Upper lobe of left lung (tissue), 6 donors: ENCODE data around the gene NEB. TPM values are rescaled to one million over a fixed set of nuclear protein-coding genes. Genes with fewer than 3 reads are reported as not detected.

ENCODE experiments used
- ATAC-seq, 2 donors: fragments of 200-7000 bp; cut with Tn5 transposase; one replicate each; pipeline ENCODE4 v1.9.1; 2022; ENCODE audit warnings: mild to moderate bottlenecking in 2 of 2, moderate library complexity in 2 of 2; ENCODE audit not compliant: low FRiP score in 2 of 2
- DNase-seq, 2 donors: peaks; one replicate each; pipeline ENCODE4 v3.0.0-alpha.2; 2019 to 2020
- H3K27ac ChIP-seq, 4 donors: fragments of 200-600 bp; sonication (generic); one replicate each; pipeline ENCODE4 v1.5.1; 2016 to 2019
- H3K27me3 ChIP-seq, 4 donors: fragments of 200-600 bp; sonication (generic); one replicate each; pipeline ENCODE4 v1.5.1; 2017 to 2019
- H3K36me3 ChIP-seq, 4 donors: fragments of 200-600 bp; sonication (generic); one replicate each; pipeline ENCODE4 v1.5.1; 2016 to 2019
- H3K4me1 ChIP-seq, 4 donors: fragments of 200-600 bp; sonication (generic); one replicate each; pipeline ENCODE4 v1.5.1; 2018 to 2019
- H3K4me3 ChIP-seq, 4 donors: fragments of 200-600 bp; sonication (generic); one replicate each; pipeline ENCODE4 v1.5.1; 2017 to 2019; ENCODE audit warnings: mild to moderate bottlenecking in 2 of 4, moderate library complexity in 1 of 4
- H3K9me3 ChIP-seq, 4 donors: fragments of 200-600 bp; sonication (generic); one replicate each; pipeline ENCODE4 v1.5.1; 2018 to 2019
- CTCF ChIP-seq, 6 experiments: fragments of 450-650 bp in 4 of 6; fragments of 200-600 bp in 2 of 6; sonication (generic) in 2 of 6; IDR thresholded peaks; one replicate each; pipeline ENCODE4 v1.5.1; 2016 to 2019; ENCODE audit warnings: antibody characterized with exemption in 6 of 6
- EP300 ChIP-seq, 4 donors: sonication (generic); formaldehyde crosslinking; IDR thresholded peaks; one replicate each; pipeline ENCODE4 v1.5.1; 2017; ENCODE audit warnings: antibody characterized with exemption in 4 of 4, control low read depth in 2 of 4
- POLR2A ChIP-seq, 4 donors: fragments of 450-650 bp; IDR thresholded peaks; one replicate each; pipeline ENCODE4 v1.5.1; 2016 to 2017; ENCODE audit warnings: antibody characterized with exemption in 4 of 4, mild to moderate bottlenecking in 2 of 4
- POLR2AphosphoS5 ChIP-seq, 2 donors: sonication (generic); formaldehyde crosslinking; IDR thresholded peaks; one replicate each; pipeline ENCODE4 v1.5.1; 2017; ENCODE audit warnings: antibody characterized with exemption in 2 of 2
- WGBS, 2 donors: methylation state at CpG; one replicate each; pipeline ENCODE4 v1.1.5; 2017 to 2018; 5-methylcytosine and 5-hydroxymethylcytosine counted together
- total RNA-seq, 6 donors: library from RNA; depleted of rRNA in 4 of 6; stranded (reverse); fragments of >200 nt in 4 of 6; gene quantifications; one replicate each; pipeline versions ENCODE4 v1.1.0 to v1.2.1, GENCODE V29; 2016 to 2021
- donor health status: DM: no; HTN: no; CAD: no; lungs with moderate emphysema.
- donor health status: DM: no; HTN: yes; CAD: no; lungs with severe emphysema.

NEB gene
- total RNA-seq, 6 donors from 2014 or later: 0.31 to 6.3 (median 2.0) TPM

- no peaks in the 10 kb centered on the region for H3K36me3 ChIP-seq
- ATAC-seq: no peak
- H3K4me1 ChIP-seq: peaks cover 0 to 9% (median 0%) of the 10 kb centered on the region in 4 donors
- no peak for TF ChIP-seq EP300 (IDR thresholded peaks at IDR 0.05)
- no peak for TF ChIP-seq CTCF (IDR thresholded peaks at IDR 0.05)
- no peak for TF ChIP-seq POLR2A (IDR thresholded peaks at IDR 0.05)
- TF ChIP-seq POLR2AphosphoS5 (IDR thresholded peaks at IDR 0.05): no peak
- WGBS, 2 donors: 46 to 57% methylated on average over 10 of the region's 10 CpGs
- H3K9me3 ChIP-seq: no peaks in the 10 kb centered on the region
- H3K4me3 ChIP-seq: no peak overlapping the region
- H3K27me3 ChIP-seq: no peaks in the 10 kb centered on the region
- no peak overlapping the region for H3K27ac ChIP-seq
- no peak for DNase-seq
Measured at GRCh38 chr2:151727593-151728552, 6.4 kb downstream of the NEB start.

- no peak for ATAC-seq
- no peak overlapping the region for H3K4me3 ChIP-seq
- 77 to 86% methylated on average over 5 of the region's 5 CpGs for WGBS, 2 donors
- TF ChIP-seq CTCF (IDR thresholded peaks at IDR 0.05) (no peak), POLR2A (IDR thresholded peaks at IDR 0.05) (no peak), POLR2AphosphoS5 (IDR thresholded peaks at IDR 0.05) (no peak), EP300 (IDR thresholded peaks at IDR 0.05) (no peak)
- H3K36me3 ChIP-seq: no peaks in the 10 kb centered on the region
- no peaks in the 10 kb centered on the region for H3K9me3 ChIP-seq
- H3K4me1 ChIP-seq: no peaks in the 10 kb centered on the region
- H3K27me3 ChIP-seq: no peaks in the 10 kb centered on the region
- DNase-seq: no peak
- H3K27ac ChIP-seq: no peak overlapping the region
Measured at GRCh38 chr2:151721161-151721560, 13.1 kb downstream of the NEB start.

DNA sequence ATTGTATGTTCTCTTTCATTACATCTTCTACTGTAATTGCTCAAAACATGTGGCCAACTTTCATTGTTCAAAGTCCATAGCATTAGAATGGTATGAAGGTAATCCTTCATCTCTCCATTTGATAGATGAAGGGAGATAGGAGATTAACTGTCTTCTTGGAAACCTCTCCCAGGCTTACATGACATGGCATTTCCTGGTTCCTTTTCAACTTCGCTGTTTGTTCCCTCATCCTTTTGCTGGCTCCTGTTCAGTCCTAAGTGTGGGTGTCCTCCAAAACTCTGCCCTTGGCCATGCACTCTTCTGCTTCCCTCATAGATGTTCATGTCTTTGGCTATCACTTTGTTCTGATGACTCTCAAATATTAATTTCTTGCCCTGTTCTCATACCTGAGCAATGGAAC is 13.8 kb downstream of the NEB start:
- 59 to 84% methylated on average over 1 of the region's 1 CpG for WGBS, 2 donors

DNA sequence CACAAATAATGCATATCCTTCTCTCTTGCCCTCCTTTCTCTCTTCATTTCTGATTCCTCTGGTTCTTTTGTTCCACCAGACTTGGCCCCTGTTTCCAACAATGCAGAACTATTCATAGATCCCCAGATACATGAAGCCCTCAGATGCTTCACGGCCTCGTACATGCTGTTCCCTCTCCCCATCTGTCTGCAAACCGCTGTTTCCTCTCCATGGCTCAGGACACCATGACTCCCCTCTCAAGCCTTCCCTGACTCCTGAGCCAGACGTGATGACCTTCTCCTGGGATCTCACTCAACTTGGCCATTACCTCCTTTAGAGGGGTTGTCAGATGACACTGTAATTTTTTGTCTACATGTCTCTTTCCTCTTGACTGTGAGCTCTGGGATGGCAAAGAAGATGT is 15.5 kb downstream of the NEB start:
- Histone ChIP-seq H3K36me3 (no peaks in the 10 kb centered on the region), H3K9me3 (no peaks in the 10 kb centered on the region)
- ATAC-seq: no peak

More for the DNA sequence above, 13.8 kb downstream of the NEB start:
- H3K27me3 ChIP-seq: no peaks in the 10 kb centered on the region
- no peak overlapping the region for H3K4me3 ChIP-seq
- H3K4me1 ChIP-seq: no peaks in the 10 kb centered on the region
- no peak for ATAC-seq
- H3K36me3 ChIP-seq: no peaks in the 10 kb centered on the region
- no peaks in the 10 kb centered on the region for H3K9me3 ChIP-seq
- no peak for TF ChIP-seq EP300 (IDR thresholded peaks at IDR 0.05)
- no peak for TF ChIP-seq POLR2A (IDR thresholded peaks at IDR 0.05)
- no peak for TF ChIP-seq CTCF (IDR thresholded peaks at IDR 0.05)
- no peak for TF ChIP-seq POLR2AphosphoS5 (IDR thresholded peaks at IDR 0.05)
- no peak overlapping the region for H3K27ac ChIP-seq
- DNase-seq: no peak

More for the DNA sequence above, 15.5 kb downstream of the NEB start:
- DNase-seq: no peak
- WGBS, 2 donors: 88 to 98% methylated on average over 4 of the region's 4 CpGs
- no peak overlapping the region for H3K27ac ChIP-seq
- H3K4me3 ChIP-seq: no peak overlapping the region
- H3K4me1 ChIP-seq: no peaks in the 10 kb centered on the region
- no peak for TF ChIP-seq POLR2A (IDR thresholded peaks at IDR 0.05)
- no peak for TF ChIP-seq POLR2AphosphoS5 (IDR thresholded peaks at IDR 0.05)
- TF ChIP-seq CTCF (IDR thresholded peaks at IDR 0.05): no peak
- TF ChIP-seq EP300 (IDR thresholded peaks at IDR 0.05): no peak
- no peaks in the 10 kb centered on the region for H3K27me3 ChIP-seq
